Astrocyte of the cerebellum (primary cell): ENCODE data around the gene XCL2.
"Not testable (repeated sequence)": the region's sequence is repeated elsewhere in the genome, so short reads cannot be mapped to it uniquely, and the experiment has no call there.

Experiments used
- DNase-seq: peaks from one replicate; pipeline ENCODE4 v3.0.0-alpha.2; 2011; ENCODE audit warnings: low read depth
- H3K4me3 ChIP-seq: 2 replicates; pipeline ENCODE4 v1.5.1; 2011; ENCODE audit warnings: mild to moderate bottlenecking, low read depth, low read length, moderate library complexity
- in situ Hi-C: cut with HindIII; loops from 2 replicates; pipeline ENCODE4 v1.10.0; 2017; ENCODE audit warnings: low sequenced_read_pairs
- TF ChIP-seq, protein P1 (sequence below): IDR thresholded peaks from 2 replicates; pipeline ENCODE4 v1.5.1; 2012; ENCODE audit warnings: low read length, low read depth, moderate library complexity, mild to moderate bottlenecking; ENCODE audit errors: missing control alignments

Gene XCL2

DNA sequence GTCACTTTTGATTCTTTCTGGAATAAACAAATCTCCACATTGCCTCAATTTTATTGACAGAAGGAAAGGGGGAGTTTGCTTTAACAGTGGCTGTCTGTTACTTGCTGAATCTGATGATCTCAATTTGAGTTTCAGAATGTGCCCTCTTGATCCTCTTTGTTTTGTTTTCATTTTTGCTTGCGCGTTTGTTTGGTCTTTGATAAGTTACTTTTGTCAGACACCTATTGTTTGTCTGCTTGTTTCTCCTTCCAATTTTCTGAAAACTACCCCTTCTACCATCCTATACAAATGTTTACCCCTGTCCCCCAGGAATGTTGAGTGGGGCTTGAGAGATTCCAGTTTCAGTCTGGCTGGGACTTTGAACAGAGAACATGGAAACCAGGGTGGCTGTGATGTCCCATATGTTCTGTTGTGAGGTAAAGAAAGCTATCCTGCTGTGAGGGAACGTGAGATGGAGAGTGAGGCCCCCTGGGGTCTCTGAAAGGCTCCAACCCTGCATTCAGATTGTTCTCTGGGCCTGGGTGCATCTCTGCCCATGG, 11.8 kb upstream of the XCL2 start:
- DNase-seq = no peak
- no peak overlapping the region for H3K4me3 ChIP-seq
- TF ChIP-seq, protein P1, sequence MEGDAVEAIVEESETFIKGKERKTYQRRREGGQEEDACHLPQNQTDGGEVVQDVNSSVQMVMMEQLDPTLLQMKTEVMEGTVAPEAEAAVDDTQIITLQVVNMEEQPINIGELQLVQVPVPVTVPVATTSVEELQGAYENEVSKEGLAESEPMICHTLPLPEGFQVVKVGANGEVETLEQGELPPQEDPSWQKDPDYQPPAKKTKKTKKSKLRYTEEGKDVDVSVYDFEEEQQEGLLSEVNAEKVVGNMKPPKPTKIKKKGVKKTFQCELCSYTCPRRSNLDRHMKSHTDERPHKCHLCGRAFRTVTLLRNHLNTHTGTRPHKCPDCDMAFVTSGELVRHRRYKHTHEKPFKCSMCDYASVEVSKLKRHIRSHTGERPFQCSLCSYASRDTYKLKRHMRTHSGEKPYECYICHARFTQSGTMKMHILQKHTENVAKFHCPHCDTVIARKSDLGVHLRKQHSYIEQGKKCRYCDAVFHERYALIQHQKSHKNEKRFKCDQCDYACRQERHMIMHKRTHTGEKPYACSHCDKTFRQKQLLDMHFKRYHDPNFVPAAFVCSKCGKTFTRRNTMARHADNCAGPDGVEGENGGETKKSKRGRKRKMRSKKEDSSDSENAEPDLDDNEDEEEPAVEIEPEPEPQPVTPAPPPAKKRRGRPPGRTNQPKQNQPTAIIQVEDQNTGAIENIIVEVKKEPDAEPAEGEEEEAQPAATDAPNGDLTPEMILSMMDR = no peak
- in situ Hi-C loops = no loop called here

DNA sequence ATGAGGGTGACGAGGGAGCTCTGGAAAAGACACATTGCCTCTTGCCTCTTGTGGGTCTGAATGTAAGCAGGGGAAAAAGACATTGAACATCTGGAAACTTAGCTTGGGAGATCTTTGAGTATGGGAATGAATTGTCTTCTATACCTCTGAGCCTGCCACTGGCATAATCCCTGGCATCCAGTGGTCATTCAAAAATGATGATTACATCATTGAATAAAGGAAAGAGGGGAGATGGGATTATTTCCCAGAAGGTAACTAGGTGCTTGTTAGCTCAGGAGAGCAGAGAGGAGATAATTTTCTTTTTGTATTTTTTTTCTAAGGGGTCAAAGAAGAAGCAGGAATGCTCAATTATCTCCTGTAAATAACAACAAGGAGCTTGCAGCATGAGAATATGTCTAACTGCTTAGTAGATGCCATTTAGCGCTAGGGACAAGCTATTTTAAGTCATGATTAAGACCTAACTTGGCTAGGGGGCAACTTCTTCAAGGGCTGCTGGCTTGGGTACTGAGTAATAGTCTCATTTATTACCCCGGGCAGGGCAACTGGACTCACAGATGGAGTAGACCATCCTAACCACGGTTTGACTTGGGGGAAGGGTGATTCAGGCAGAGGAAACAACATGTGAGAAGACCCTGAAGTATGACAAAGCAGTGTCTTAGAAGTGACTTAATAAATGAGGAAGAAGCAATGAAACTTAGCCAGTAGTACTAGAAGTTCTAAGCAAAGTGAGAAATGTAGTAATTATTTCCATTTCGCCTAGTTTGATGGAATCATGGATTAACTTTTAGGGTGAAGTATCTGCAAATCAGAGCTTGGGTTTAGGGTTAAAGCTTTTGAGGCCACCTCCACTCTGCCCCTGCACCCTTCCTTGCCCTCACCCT, 11.0 kb upstream of the XCL2 start:
- in situ Hi-C loops = no loop called here
- TF ChIP-seq, protein P1 = no peak

DNA sequence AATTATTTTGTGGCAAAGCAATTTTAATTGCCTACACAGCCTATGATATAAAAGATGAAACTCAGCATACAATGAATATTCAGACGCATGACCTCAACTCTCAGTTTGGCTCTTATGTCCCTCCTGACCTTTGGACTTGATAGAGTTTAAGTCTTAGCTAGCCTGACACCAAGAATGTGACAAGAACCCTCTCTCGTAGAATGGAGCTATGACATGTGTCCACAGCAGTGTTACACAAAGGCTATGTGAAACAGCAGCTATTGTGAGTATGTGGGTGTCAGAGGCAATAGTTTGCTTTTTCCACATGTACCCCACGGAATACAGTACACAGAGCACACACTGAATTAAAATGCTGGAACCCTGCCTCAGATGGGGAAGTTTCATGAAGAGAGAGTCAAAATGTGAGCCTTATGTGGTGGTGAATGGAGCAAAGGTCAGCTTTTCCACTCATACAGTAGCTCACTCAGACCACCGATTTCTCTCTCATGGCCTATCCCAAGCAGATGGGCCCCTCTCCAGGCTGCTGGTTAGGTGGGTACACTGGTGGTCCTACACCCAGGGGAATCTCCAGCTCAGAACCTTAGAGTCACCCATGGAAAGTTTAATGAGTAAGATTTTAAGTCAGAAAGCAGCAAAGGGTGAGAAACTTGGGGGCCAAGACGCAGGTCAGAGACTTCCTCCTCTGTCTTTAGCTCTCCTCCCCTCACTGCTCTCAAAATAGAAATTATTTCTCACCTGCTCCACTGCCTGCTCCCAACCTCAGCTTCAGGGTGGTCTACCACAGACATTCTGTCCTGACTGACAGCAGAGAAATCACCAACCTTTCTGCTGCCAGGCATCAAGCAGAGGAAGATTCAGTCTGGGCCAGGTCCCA, 10.1 kb upstream of the XCL2 start:
- TF ChIP-seq, protein P1 = no peak
- no peak overlapping the region for H3K4me3 ChIP-seq
- in situ Hi-C loops = no loop called here
- no peak for DNase-seq

More for the DNA sequence above, 11.0 kb upstream of the XCL2 start:
- H3K4me3 ChIP-seq = no peak overlapping the region
- no peak for DNase-seq

DNA sequence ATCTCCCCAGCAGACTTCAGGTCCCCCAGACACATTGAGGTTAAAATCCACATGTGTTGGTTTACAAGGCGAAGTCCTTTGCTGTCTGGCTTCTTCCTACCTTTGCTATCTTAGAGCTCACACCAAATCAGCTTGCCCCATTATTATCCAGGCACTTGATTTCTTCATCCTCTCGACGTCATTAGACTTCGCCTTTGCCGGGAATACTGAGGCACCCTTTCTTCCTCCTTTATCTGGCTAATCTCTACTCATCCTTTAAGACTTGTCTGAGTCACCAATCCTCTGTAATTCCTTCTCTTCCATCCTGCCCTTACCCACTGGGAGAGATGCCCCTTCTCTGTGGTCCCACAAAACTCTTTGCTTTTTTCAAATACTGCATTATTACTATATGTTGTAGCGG, 9.2 kb upstream of the XCL2 start:
- TF ChIP-seq, protein P1 = no peak
- no peak overlapping the region for H3K4me3 ChIP-seq
- in situ Hi-C loops = no loop called here
- no peak for DNase-seq

DNA sequence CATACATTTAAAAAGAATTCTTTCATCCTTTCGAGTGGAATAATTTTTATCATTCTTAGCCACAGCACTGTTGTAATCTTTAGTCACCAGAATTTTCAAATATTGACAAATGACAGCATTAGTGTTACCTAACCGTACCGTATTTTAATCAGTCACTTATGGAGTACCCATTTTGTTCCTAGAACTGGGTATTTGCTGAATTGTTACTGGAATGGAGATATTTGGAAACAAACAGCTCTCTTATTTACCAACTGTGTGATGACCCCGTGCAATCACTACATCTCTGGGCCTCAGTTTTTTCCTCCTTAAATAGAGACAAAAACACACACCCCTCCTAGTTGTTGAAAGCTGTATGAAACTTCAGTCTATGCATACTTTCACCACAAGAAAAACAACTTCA, 7.9 kb upstream of the XCL2 start:
- no peak overlapping the region for H3K4me3 ChIP-seq
- no peak for DNase-seq
- in situ Hi-C loops = no loop called here
- TF ChIP-seq, protein P1 = no peak

DNA sequence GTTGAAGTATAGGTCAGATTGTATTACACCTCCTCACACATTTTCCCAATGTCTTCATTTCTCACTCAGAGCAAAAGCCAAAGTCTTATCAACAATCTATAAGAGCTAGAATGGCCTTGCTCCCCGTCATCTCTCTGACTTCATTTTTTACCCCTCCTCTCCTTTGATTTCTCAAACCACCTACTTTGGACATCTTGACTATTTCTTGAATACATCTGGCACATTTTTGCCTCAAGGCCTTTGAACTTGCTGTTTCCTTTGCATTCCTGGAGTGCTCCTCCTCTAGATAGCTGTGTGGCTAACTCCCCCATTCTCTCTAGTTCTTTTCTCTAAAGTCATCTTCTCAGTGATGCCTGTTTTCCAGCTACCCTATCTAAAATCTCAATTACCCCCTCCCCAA, 7.2 kb upstream of the XCL2 start:
- in situ Hi-C loops = no loop called here
- TF ChIP-seq, protein P1 = no peak

DNA sequence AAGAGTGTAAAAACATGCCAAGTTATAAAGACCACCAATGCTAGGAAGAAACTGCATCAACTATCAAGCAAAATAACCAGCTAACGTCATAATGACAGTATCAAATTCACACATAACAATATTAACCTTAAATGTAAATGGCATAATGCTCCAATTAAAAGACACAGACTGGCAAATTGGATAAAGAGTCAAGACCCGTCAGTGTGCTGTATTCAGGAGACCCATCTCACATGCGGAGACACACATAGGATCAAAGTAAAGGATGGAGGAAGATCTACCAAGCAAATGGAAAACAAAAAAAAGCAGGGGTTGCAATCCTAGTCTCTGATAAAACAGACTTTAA, 2.7 kb upstream of the XCL2 start:
- DNase-seq, H3K4me3 ChIP-seq, in situ Hi-C loops: not testable (repeated sequence)

More for the DNA sequence above, 7.2 kb upstream of the XCL2 start:
- no peak for DNase-seq
- H3K4me3 ChIP-seq = no peak overlapping the region
